ENCODE measurements around the gene MAB21L4.

The MAB21L4 gene

GRCh38 chr2:240840435-240841060, 55.4 kb downstream of the MAB21L4 start:
- DNase-seq (ENCODE audit: low read depth, low spot score): peak; percentile 58
- TF ChIP-seq CTCF (IDR thresholded peaks at IDR 0.05; ENCODE audit: low read depth, low read length): peak; percentile 61
- in situ Hi-C loops (cut with HindIII; ENCODE audit: low sequenced_read_pairs): no loop called here
- no peak overlapping the region for H3K4me3 ChIP-seq (ENCODE audit: low read depth, low read length)

GRCh38 chr2:240839152-240840143, 56.5 kb downstream of the MAB21L4 start:
- no peak for DNase-seq (ENCODE audit: low read depth, low spot score)
- in situ Hi-C loops (cut with HindIII; ENCODE audit: low sequenced_read_pairs): no loop called here
- no peak overlapping the region for H3K4me3 ChIP-seq (ENCODE audit: low read depth, low read length)
- TF ChIP-seq CTCF (IDR thresholded peaks at IDR 0.05; ENCODE audit: low read depth, low read length): no peak

DNA sequence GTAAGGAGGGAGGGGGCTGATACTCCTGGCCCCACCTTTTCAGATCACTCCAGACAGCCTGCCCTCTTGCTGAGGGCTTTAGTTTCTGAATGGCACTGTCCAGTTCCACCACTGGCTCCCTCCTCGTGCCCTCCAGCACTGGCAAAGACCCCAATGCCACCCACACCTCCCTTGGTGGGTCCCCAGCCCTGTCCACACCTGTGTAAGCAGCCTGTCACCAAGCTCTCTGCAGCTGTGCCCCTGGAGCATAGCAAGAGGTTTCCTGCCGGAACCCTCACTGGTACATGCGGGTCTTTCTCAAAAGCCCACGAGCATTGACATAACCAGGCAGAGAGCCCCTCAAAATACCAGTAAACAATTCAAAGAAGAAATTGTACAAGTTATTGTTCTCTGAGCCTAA, 58.3 kb downstream of the MAB21L4 start:
- no peak for DNase-seq (ENCODE audit: low read depth, low spot score)
- H3K4me3 ChIP-seq (ENCODE audit: low read depth, low read length): no peak overlapping the region
- no peak for TF ChIP-seq CTCF (IDR thresholded peaks at IDR 0.05; ENCODE audit: low read depth, low read length)
- in situ Hi-C loops (cut with HindIII; ENCODE audit: low sequenced_read_pairs): no loop called here

GRCh38 chr2:240836781-240837467, 59.0 kb downstream of the MAB21L4 start:
- no peak for TF ChIP-seq CTCF (IDR thresholded peaks at IDR 0.05; ENCODE audit: low read depth, low read length)
- H3K4me3 ChIP-seq (ENCODE audit: low read depth, low read length): no peak overlapping the region
- in situ Hi-C loops (cut with HindIII; ENCODE audit: low sequenced_read_pairs): no loop called here
- DNase-seq (ENCODE audit: low read depth, low spot score): peak; percentile 37

Measured in astrocyte of the spinal cord (primary cell).